PC-9 (cell line): ENCODE data around the gene SIK2. TPM values are rescaled to one million over a fixed set of nuclear protein-coding genes. Genes with fewer than 3 reads are reported as not detected.

Experiments used
- BruUV-seq: library from RNA; stranded (reverse); fragments of 400-500 nt; replicated peaks from 2 replicates; lab custom pipeline; 2021; lab: Mats Ljungman, UMichigan
- CTCF ChIA-PET: fragments of 300-600 bp; sonication (Branson Sonifier 250); formaldehyde crosslinking; loops from one replicate; lab custom pipeline; 2022; ENCODE audit warnings: antibody characterized with exemption; lab: Charles Lee
- POLR2A ChIA-PET: fragments of 300-600 bp; sonication (Branson Sonifier 250); formaldehyde crosslinking; loops from one replicate; lab custom pipeline; 2022; ENCODE audit warnings: antibody characterized with exemption; ENCODE audit not compliant: unreplicated experiment; lab: Charles Lee
- DNase-seq, 2 experiments: peaks; one replicate each; pipeline versions ENCODE4 v3.0.0 to v3.0.0-alpha.2; 2015 to 2022; ENCODE audit warnings: mixed read lengths in 1 of 2
- H2AFZ ChIP-seq: fragments of 200-600 bp; sonication (generic); 2 replicates; pipeline ENCODE4 v1.8.1; 2017; ENCODE audit warnings: antibody characterized with exemption
- H3F3A ChIP-seq: fragments of 200-600 bp; sonication (generic); 2 replicates; pipeline ENCODE4 v1.8.1; 2017; ENCODE audit warnings: antibody characterized with exemption, mild to moderate bottlenecking, low read depth; ENCODE audit not compliant: insufficient read depth
- H3K27ac ChIP-seq: fragments of 200-600 bp; sonication (generic); 2 replicates; pipeline ENCODE4 v1.6.1; 2016; ENCODE audit warnings: mixed run types
- H3K27me3 ChIP-seq: fragments of 200-600 bp; sonication (generic); 2 replicates; pipeline ENCODE4 v1.6.1; 2016; ENCODE audit warnings: low read depth, mixed run types; ENCODE audit not compliant: insufficient read depth
- H3K36me3 ChIP-seq: fragments of 200-600 bp; sonication (generic); 2 replicates; pipeline ENCODE4 v1.6.1; 2016; ENCODE audit warnings: low read depth, mixed run types
- H3K4me1 ChIP-seq: fragments of 200-600 bp; sonication (generic); replicated peaks from 2 replicates; pipeline ENCODE4 v1.6.1; 2016; ENCODE audit warnings: mixed run types; ENCODE audit not compliant: insufficient read depth
- H3K4me2 ChIP-seq: fragments of 200-600 bp; sonication (generic); 2 replicates; pipeline ENCODE4 v1.6.1; 2017; ENCODE audit warnings: mixed run types
- H3K4me3 ChIP-seq: fragments of 200-600 bp; sonication (generic); 2 replicates; pipeline ENCODE4 v1.6.1; 2016; ENCODE audit warnings: mixed run types
- H3K79me2 ChIP-seq: fragments of 200-600 bp; sonication (generic); 2 replicates; pipeline ENCODE4 v1.6.1; 2017; ENCODE audit warnings: low read depth, mixed run types
- H3K9me2 ChIP-seq: fragments of 200-600 bp; sonication (generic); 2 replicates; pipeline ENCODE4 v1.8.1; 2017; ENCODE audit warnings: mild to moderate bottlenecking; ENCODE audit not compliant: insufficient read depth
- H3K9me3 ChIP-seq: fragments of 200-600 bp; sonication (generic); 2 replicates; pipeline ENCODE4 v1.8.1; 2016; ENCODE audit warnings: low read depth; ENCODE audit not compliant: insufficient read depth
- H4K20me1 ChIP-seq: fragments of 200-600 bp; sonication (generic); 2 replicates; pipeline ENCODE4 v1.8.1; 2017; ENCODE audit not compliant: insufficient read depth
- EZH2 ChIP-seq: fragments of 200-600 bp; sonication (generic); IDR thresholded peaks from 2 replicates; pipeline ENCODE4 v1.8.0; 2017; ENCODE audit warnings: antibody characterized with exemption, low read depth
- intact Hi-C: fragments of 100-400 bp; cut with micrococcal nuclease; formaldehyde crosslinking; loops from one replicate; pipeline ENCODE4 v1.10.0; 2022; ENCODE audit not compliant: unreplicated experiment
- total RNA-seq: library from RNA; stranded (reverse); gene quantifications from 2 replicates; pipeline ENCODE4 v1.2.3, GENCODE V29; 2021
- TF ChIP-seq, protein P1 (sequence below): fragments of 200-600 bp; sonication (generic); conservative IDR thresholded peaks from 2 replicates; pipeline ENCODE4 v1.6.1; 2017; ENCODE audit warnings: mixed run types, antibody characterized with exemption, mild to moderate bottlenecking, moderate library complexity

The SIK2 gene
- total RNA-seq, 1 experiment from 2014 or later, result 16.2 TPM

DNA sequence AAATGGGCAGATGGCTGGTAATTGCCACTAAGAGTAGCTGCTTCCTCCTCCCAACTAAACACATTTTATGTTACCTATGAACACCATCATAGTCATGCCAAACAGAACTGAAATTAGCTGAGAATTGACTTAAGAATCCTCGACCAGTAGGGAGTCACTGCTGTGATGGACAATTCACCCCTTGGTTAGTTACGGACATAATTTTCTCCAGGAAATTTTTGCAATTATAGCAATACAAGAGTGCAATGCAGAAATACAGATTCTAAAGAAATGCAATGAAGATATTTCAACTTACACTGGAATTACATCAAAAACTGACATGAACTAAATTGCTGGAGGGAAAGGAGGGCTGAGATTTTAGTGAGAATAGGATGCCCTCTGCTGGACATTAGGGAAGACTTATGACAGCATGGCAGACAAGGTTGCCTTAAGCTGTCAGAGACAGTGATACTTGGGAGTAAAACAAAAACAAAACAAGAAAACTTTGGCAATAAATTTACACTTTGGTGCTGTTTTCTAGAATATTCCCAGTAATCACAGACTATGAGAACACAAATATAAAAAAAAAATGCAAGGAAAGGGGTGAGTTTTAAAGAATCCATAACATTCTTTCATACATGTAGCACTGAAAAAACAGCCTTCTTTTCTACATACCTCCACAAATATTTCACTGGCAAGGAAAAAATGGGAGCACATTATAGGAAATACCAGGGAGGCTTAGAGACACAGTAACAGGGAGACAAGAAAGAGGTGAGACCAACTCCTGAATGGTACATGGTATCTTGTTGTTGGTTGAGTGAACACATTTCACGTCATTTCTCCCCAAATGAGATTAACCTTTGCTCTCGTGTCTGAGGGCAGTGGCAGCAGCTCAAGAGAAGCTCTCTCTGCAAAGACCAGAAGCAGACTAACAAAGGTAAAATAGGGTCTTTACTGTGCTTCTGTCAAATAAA lies 175.1 kb downstream of the SIK2 start:
- Histone ChIP-seq H3K4me2 (no peak overlapping the region), H4K20me1 (no peaks in the 10 kb centered on the region), H3K27ac (no peak overlapping the region), H3K4me1 (peaks cover 9% of the 10 kb centered on the region; the same call in 1 of the 2 replicates), H2AFZ (no peak overlapping the region), H3K9me2 (no peaks in the 10 kb centered on the region), H3K36me3 (no peaks in the 10 kb centered on the region), H3K79me2 (no peaks in the 10 kb centered on the region), H3K27me3 (no peaks in the 10 kb centered on the region), H3K4me3 (no peak overlapping the region), H3F3A (no peaks in the 10 kb centered on the region), H3K9me3 (no peaks in the 10 kb centered on the region)
- no TSS peak for BruUV-seq
- TF ChIP-seq, protein P1, sequence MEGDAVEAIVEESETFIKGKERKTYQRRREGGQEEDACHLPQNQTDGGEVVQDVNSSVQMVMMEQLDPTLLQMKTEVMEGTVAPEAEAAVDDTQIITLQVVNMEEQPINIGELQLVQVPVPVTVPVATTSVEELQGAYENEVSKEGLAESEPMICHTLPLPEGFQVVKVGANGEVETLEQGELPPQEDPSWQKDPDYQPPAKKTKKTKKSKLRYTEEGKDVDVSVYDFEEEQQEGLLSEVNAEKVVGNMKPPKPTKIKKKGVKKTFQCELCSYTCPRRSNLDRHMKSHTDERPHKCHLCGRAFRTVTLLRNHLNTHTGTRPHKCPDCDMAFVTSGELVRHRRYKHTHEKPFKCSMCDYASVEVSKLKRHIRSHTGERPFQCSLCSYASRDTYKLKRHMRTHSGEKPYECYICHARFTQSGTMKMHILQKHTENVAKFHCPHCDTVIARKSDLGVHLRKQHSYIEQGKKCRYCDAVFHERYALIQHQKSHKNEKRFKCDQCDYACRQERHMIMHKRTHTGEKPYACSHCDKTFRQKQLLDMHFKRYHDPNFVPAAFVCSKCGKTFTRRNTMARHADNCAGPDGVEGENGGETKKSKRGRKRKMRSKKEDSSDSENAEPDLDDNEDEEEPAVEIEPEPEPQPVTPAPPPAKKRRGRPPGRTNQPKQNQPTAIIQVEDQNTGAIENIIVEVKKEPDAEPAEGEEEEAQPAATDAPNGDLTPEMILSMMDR, result peak; percentile 86
- no peak for TF ChIP-seq EZH2
- peak; percentile 8 to 53 for DNase-seq
- intact Hi-C loops, result loop anchor here (1.0 to 10.0 kb wide), 6 partner anchors 65 to 493 kb away; partner anchors contain the start of gene SIK2
- POLR2A ChIA-PET, result no interaction called here
- CTCF ChIA-PET, result interaction anchor here (0.6 to 1.3 kb wide), 9 partner anchors 13 to 495 kb away, joined by 3 to 12 read pairs (median 3); no protein-coding TSS in a partner anchor

DNA sequence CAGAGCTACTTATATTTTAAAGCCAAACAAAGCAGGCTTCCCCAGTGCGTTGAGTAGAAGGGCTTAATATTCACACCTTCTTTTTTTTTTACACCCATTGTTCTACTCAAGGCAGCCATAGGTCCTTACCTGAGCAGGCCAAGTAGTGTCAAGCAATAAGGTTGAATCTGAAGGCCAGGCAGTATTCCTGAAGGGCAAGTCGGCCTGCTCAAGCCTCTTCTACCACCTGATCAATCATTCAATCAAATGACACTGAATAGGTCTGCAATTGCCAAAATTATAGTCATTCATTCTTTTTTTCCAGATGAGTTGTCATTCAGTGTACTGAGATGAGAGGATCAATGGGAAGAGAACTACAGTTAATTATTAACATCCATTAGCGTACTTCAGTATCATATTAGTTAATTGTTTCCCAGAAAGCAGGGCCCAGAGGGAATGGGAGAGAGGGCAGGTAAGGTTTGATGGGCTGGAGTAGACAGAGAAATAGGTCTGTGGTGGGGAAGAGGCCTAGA lies 175.9 kb downstream of the SIK2 start:
- POLR2A ChIA-PET, result no interaction called here
- intact Hi-C loops, result loop anchor here (5.0 to 10.0 kb wide), 3 partner anchors 64 to 493 kb away; no protein-coding TSS in a partner anchor
- Histone ChIP-seq H2AFZ (no peak overlapping the region), H3F3A (no peaks in the 10 kb centered on the region), H3K4me2 (no peak overlapping the region), H3K79me2 (no peaks in the 10 kb centered on the region), H3K27ac (no peak overlapping the region), H4K20me1 (no peaks in the 10 kb centered on the region), H3K9me3 (no peaks in the 10 kb centered on the region), H3K4me1 (peaks cover 9% of the 10 kb centered on the region; the same call in 1 of the 2 replicates), H3K9me2 (no peaks in the 10 kb centered on the region), H3K27me3 (no peaks in the 10 kb centered on the region), H3K36me3 (no peaks in the 10 kb centered on the region), H3K4me3 (no peak overlapping the region)
- CTCF ChIA-PET, result interaction anchor here (0.7 to 1.0 kb wide), 2 partner anchors 13 to 322 kb away, joined by 3 to 5 read pairs; no protein-coding TSS in a partner anchor
- no TSS peak for BruUV-seq
- TF ChIP-seq EZH2, result no peak
- TF ChIP-seq, protein P1, result no peak
- DNase-seq, result no peak

DNA sequence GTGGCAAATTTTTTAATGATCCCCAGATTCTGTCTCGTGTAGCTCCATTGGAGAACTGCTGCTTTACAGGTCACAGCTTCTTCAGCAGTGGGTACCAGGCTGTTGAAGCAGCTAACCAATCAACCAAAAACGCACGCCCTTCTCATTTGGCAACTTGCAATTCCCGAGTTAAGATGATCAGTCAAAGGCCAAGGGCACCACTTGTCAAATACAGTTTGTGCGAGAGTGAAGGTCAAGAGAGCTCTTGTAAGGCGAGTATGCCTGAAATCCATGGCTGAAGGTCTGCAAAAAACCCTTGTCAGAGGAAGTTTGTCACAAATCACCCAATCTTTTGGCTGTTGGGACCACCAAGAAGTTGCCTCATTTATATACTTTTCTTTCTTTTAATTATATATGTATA lies 176.9 kb downstream of the SIK2 start:
- no peaks in the 10 kb centered on the region for H3K79me2 ChIP-seq
- TF ChIP-seq EZH2, result no peak
- TF ChIP-seq, protein P1, result no peak
- no peak for DNase-seq
- H3K9me3 ChIP-seq, result no peaks in the 10 kb centered on the region
- no peaks in the 10 kb centered on the region for H3F3A ChIP-seq
- no peak overlapping the region for H3K4me3 ChIP-seq
- no peaks in the 10 kb centered on the region for H3K27me3 ChIP-seq
- ChIA-PET CTCF (interaction anchor here (0.6 kb wide), 1 partner anchor 11 kb away, joined by 5 read pairs; no protein-coding TSS in a partner anchor), POLR2A (no interaction called here)
- H3K36me3 ChIP-seq, result no peaks in the 10 kb centered on the region
- no peaks in the 10 kb centered on the region for H3K9me2 ChIP-seq
- no TSS peak for BruUV-seq
- no peak overlapping the region for H3K27ac ChIP-seq
- H4K20me1 ChIP-seq, result no peaks in the 10 kb centered on the region
- H3K4me2 ChIP-seq, result no peak overlapping the region
- H2AFZ ChIP-seq, result no peak overlapping the region
- intact Hi-C loops, result loop anchor here (5.0 to 10.0 kb wide), 3 partner anchors 63 to 494 kb away; no protein-coding TSS in a partner anchor
- H3K4me1 ChIP-seq, result peaks cover 9% of the 10 kb centered on the region; the same call in 1 of the 2 replicates
